Measurements from ENCODE around the gene ZMIZ1. TPM values are rescaled to one million over a fixed set of nuclear protein-coding genes. Genes with fewer than 3 reads are reported as not detected.

ZMIZ1 gene
- total RNA-seq, 1 experiment from 2014 or later = 42.3 TPM

DNA sequence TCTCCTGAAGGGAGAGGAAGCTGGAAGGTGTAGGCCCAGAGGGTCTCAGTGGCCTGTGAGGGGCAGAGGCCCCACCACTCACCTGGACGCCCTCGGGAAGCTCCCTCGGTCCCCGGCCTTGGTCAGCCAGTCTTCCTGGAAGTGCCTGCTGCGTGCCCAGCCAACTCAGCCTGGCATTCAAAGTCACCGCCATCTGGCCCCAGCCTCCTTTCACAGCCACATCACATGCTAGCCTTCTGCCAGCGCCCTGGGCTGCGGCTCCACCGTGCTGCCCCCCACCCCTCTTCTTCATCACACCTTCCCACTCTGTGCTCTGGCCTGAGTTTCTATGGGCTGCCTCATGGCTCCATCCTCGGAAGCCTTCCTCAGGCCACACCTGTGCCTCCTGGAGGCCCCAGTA, 98.0 kb downstream of the ZMIZ1 start:
- Histone ChIP-seq H3K9me3 (no peaks in the 10 kb centered on the region), H3K36me3 (ENCODE audit: control insufficient read depth, insufficient read depth, low read length) (peaks cover 2% of the 10 kb centered on the region; the same call in 1 of the 2 replicates), H3K4me3 (ENCODE audit: low read depth, low read length) (no peak overlapping the region), H3K4me1 (peaks cover 18% of the 10 kb centered on the region), H3K27me3 (replicated peaks; ENCODE audit: control insufficient read depth, insufficient read depth, low read length) (no peaks in the 10 kb centered on the region)
- no TSS peak for BruUV-seq (replicated peaks)
- Mint-ChIP-seq H3K4me1 (ENCODE audit: low read depth, unreplicated experiment) (peaks cover 14% of the 10 kb centered on the region), H3K9me3 (ENCODE audit: unreplicated experiment) (no peaks in the 10 kb centered on the region), H3K27ac (ENCODE audit: unreplicated experiment) (no peak overlapping the region), H3K4me3 (ENCODE audit: unreplicated experiment) (no peak overlapping the region), H3K27me3 (ENCODE audit: insufficient read depth, unreplicated experiment) (no peaks in the 10 kb centered on the region), H3K36me3 (ENCODE audit: insufficient read depth, unreplicated experiment) (peaks cover 59% of the 10 kb centered on the region)
- CTCF ChIA-PET = no interaction called here
- DNase-seq = no peak
- intact Hi-C loops (cut with micrococcal nuclease; ENCODE audit: unreplicated experiment) = no loop called here
- POLR2A ChIA-PET = no interaction called here
- TF ChIP-seq, protein P1, sequence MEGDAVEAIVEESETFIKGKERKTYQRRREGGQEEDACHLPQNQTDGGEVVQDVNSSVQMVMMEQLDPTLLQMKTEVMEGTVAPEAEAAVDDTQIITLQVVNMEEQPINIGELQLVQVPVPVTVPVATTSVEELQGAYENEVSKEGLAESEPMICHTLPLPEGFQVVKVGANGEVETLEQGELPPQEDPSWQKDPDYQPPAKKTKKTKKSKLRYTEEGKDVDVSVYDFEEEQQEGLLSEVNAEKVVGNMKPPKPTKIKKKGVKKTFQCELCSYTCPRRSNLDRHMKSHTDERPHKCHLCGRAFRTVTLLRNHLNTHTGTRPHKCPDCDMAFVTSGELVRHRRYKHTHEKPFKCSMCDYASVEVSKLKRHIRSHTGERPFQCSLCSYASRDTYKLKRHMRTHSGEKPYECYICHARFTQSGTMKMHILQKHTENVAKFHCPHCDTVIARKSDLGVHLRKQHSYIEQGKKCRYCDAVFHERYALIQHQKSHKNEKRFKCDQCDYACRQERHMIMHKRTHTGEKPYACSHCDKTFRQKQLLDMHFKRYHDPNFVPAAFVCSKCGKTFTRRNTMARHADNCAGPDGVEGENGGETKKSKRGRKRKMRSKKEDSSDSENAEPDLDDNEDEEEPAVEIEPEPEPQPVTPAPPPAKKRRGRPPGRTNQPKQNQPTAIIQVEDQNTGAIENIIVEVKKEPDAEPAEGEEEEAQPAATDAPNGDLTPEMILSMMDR (IDR thresholded peaks at IDR 0.05; ENCODE audit: insufficient read depth in 1 of 2, low read depth in 1 of 2, low read length in 1 of 2, severe bottlenecking in 1 of 2, unreplicated experiment in 1 of 2) = no peak

DNA sequence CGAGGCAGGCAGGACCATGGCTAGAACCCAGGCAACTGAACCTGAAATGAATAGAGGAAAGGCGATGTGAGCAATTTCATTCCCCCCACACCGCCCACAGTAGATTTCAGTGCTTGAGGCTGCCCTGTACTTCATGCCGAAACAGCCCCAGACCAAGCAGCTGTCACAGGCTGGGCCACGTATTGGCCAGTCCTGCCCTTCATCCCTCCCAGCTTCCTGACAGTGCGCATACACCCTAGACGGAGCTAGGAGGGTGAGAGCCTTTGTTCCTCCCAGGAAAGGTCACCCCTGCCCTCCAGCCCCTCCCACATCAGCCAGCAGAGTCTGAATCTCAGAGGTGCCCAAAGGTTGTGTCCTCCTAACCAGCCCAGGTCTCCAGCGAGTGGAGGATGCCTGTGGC, 98.8 kb downstream of the ZMIZ1 start:
- BruUV-seq (replicated peaks) = no TSS peak
- no peak for DNase-seq
- TF ChIP-seq, protein P1 (IDR thresholded peaks at IDR 0.05; ENCODE audit: insufficient read depth in 1 of 2, low read depth in 1 of 2, low read length in 1 of 2, severe bottlenecking in 1 of 2, unreplicated experiment in 1 of 2) = no peak
- H3K27me3 ChIP-seq (replicated peaks; ENCODE audit: control insufficient read depth, insufficient read depth, low read length) = no peaks in the 10 kb centered on the region
- no peak overlapping the region for H3K4me3 ChIP-seq (ENCODE audit: low read depth, low read length)
- Mint-ChIP-seq H3K4me1 (ENCODE audit: low read depth, unreplicated experiment) (peaks cover 16% of the 10 kb centered on the region), H3K27me3 (ENCODE audit: insufficient read depth, unreplicated experiment) (no peaks in the 10 kb centered on the region), H3K36me3 (ENCODE audit: insufficient read depth, unreplicated experiment) (peaks cover 56% of the 10 kb centered on the region), H3K9me3 (ENCODE audit: unreplicated experiment) (no peaks in the 10 kb centered on the region), H3K27ac (ENCODE audit: unreplicated experiment) (no peak overlapping the region), H3K4me3 (ENCODE audit: unreplicated experiment) (no peak overlapping the region)
- ChIA-PET CTCF (no interaction called here), POLR2A (no interaction called here)
- peaks cover 21% of the 10 kb centered on the region for H3K4me1 ChIP-seq
- H3K9me3 ChIP-seq = no peaks in the 10 kb centered on the region
- H3K36me3 ChIP-seq (ENCODE audit: control insufficient read depth, insufficient read depth, low read length) = peaks cover 2% of the 10 kb centered on the region; the same call in 1 of the 2 replicates
- intact Hi-C loops (cut with micrococcal nuclease; ENCODE audit: unreplicated experiment) = no loop called here

DNA sequence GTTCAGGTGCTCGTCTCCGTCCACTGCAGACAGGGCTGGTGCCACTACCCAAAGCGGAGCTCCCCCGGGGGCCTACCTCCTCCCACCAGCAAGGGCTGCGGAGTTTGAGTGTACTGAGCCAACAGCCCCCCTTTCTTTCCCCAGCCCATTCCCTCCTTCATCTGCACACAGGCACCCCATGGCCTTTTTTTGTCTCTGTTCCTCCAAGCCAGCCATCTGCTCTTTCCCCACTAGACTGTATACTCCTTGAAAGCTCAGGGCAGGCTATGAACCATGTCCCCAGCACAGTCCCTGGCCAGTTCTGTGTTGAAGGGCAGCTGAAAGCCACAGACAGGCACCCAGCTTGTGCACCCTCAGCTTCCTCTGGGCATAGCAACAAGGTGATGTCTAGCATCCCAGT, 99.4 kb downstream of the ZMIZ1 start:
- peaks cover 16% of the 10 kb centered on the region for H3K4me1 Mint-ChIP-seq (ENCODE audit: low read depth, unreplicated experiment)
- intact Hi-C loops (cut with micrococcal nuclease; ENCODE audit: unreplicated experiment) = no loop called here
- POLR2A ChIA-PET = no interaction called here
- H3K9me3 Mint-ChIP-seq (ENCODE audit: unreplicated experiment) = no peaks in the 10 kb centered on the region
- Histone ChIP-seq H3K4me3 (ENCODE audit: low read depth, low read length) (no peak overlapping the region), H3K36me3 (ENCODE audit: control insufficient read depth, insufficient read depth, low read length) (peaks cover 2% of the 10 kb centered on the region; the same call in 1 of the 2 replicates), H3K9me3 (no peaks in the 10 kb centered on the region), H3K27me3 (replicated peaks; ENCODE audit: control insufficient read depth, insufficient read depth, low read length) (no peaks in the 10 kb centered on the region), H3K4me1 (peaks cover 21% of the 10 kb centered on the region)
- TF ChIP-seq, protein P1 (IDR thresholded peaks at IDR 0.05; ENCODE audit: insufficient read depth in 1 of 2, low read depth in 1 of 2, low read length in 1 of 2, severe bottlenecking in 1 of 2, unreplicated experiment in 1 of 2) = no peak
- BruUV-seq (replicated peaks) = no TSS peak
- CTCF ChIA-PET = no interaction called here
- H3K27me3 Mint-ChIP-seq (ENCODE audit: insufficient read depth, unreplicated experiment) = no peaks in the 10 kb centered on the region
- no peak overlapping the region for H3K4me3 Mint-ChIP-seq (ENCODE audit: unreplicated experiment)
- DNase-seq = no peak
- no peak overlapping the region for H3K27ac Mint-ChIP-seq (ENCODE audit: unreplicated experiment)
- H3K36me3 Mint-ChIP-seq (ENCODE audit: insufficient read depth, unreplicated experiment) = peaks cover 51% of the 10 kb centered on the region

All from Caco-2 (cell line).